ENCODE measurements around the gene DCTD.

Gene DCTD

DNA sequence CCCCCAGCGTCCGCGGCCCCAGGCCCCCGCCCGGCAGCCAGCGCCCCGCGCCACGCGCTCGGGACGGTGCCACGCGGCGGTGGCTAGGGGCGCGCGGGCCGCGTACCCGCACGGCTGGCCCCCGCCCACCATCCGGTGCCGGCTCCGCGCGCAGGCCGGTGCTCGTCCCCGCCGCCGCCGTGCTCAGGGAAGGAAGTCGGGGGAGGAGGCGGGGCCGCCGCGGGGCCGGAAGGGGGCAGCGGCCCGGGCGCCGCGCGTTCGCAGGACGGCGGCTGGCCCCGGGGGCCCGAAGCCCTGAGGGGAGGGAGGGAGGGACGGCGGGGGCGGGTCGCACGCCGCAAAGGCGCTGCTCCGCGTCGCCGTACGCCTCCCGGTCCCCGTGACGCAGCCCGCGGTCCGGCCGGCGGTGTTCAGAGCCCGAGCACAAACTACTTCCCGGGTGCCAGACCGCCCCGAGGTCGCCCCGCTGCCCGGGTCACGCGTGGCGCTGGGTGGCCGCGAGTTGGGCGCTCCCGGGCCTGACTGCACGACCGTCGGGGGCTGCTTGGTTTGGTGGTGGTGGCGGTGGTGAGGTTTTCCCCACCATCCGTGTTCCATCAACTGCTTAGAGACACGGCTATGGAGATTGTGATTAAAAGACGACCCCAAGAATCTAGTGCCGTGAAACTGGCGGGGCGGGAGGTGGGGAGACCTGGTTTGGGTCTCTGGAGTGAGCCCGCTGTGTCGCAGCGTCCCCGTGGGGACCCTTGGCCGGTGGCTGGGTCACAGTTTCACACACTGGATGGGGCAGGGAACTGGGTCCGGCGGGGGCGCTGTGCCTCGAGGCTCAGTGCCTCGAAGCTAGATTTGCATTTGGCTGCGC is at the start of gene DCTD:
Gene DCTD, minus strand, starts transcription at position 205 of the 862 bp plus-strand sequence. CDS start 1,818 bp downstream, outside the sequence.
- peak in 1 of 2 experiments; percentile 55 for DNase-seq

GRCh38 chr4:182960746-182961145 is 43.6 kb upstream of the DCTD start:
- DNase-seq: no peak

DNA sequence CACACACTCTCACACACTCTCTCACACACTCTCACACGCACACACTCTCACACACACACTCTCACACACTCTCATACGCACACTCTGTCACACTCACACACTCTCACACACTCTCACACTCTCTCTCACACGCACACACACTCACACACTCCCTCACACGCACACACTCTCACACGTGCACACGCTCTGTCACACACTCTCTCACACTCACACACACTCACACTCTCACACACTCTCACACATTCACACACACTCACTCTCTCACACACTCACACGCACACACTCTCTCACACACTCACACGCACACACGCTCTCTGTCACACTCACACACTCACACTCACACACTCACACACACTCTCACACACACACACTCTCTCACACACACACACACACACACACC is 43.0 kb upstream of the DCTD start:
- DNase-seq: no peak

DNA sequence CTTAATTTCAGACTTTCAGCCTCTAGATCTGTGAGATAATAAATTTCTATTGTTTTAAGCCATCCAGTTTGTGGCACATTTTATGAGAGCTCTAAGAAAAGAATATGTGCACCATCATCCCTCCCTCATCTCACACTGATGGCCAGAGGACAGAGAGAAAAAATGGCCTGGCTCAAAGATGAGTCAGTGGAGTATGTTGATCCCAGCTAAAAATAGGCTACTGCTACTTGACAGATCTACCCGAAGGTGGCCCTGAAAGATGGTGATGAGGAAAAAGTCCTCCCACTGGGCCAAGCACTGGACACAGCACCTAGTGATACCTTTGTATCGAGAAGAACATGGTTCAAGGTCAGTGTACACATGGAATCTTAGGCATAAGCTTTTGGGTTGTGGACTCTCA is 38.2 kb upstream of the DCTD start:
- DNase-seq: no peak

- no peak for DNase-seq
Measured at GRCh38 chr4:182944484-182945213, 27.5 kb upstream of the DCTD start.

- no peak for DNase-seq
Measured at GRCh38 chr4:182939680-182940079, 22.5 kb upstream of the DCTD start.

DNA sequence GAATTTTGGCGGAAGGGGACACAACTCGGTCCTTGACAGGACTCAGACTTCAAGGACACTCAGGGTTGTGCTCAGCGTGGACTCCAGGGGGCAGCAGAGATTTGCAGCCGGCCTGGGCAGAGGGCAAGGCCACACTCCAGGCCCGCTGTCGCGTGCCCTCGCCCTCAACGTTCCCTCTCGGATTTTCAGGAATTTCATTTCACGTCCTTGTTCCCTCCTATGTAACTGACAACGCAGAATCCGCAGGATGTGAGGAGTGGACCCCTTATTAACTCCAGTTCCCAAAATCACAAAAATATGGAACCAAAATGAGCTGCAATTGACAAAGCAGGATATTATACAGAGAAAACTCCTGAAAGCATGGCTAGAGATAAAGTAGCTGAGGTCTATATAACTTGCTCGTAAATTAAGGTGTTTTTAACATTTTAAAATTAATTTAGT is 21.0 kb upstream of the DCTD start:
- peak; percentile 3 to 50 for DNase-seq

DNA sequence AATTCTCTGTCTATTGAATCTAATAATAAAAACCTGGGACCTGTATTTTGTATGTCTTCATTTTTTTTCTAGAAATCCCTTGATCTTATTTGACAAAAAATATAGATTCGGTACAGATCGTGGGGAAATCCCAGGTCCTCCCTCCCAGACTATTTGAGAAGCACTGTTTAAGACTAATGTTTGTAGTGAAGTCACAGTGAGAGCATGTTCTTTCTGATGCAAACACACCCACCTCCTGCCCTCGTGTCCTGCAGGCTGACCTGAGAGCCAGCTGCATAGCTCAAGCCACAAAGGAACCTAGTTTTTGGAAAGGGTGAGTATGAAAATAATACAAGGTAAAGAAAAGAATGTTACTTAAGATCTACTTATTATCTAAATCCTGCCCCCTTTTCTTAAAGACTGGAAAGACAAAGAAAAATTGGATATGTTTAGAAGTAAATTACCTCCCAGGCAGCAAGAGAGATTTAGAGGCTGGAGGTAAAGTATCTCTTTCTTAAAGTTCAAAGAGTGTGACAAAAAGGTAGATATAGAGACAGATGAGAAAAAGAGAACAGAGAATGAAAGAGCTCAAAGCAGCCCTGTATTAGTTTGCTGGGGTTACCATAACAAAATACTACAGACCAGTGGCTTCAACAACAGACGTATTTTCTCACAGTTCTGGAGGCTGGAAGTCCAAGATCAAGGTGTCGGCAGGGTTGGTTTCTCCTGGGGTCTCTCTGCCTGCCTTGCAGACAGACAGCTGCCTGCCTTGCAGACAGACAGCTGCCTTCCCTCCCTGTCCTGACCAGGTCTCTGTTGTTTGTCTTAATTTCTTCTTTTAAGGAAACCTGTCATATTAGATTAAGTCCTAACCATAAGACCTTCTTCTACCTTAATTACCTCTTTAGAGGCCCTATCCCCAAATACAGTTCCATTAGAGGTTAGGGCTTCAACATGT is 20.4 kb upstream of the DCTD start:
- DNase-seq: no peak

DNA sequence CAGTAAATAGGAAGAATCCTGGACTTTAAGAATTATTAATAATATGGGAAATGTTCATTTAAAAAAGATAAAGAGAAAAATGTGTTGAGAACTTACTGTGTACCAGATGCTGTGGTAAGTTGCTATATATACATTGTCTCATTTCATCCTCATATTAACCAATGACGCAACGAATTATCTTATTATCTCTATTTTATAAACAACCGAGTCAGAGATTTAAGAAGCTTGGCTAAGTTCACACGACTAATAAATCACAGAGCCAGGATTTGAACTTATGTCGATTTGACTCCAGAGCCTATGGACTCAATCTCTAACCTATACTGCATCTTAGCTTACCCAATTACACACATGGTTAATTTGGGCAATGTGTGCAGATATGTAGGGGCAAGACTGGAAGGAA is 15.5 kb upstream of the DCTD start:
- no peak for DNase-seq

- no peak for DNase-seq
Measured at GRCh38 chr4:182931691-182932345, 14.6 kb upstream of the DCTD start.

GRCh38 chr4:182930889-182931288 is 13.7 kb upstream of the DCTD start:
- no peak for DNase-seq

DNA sequence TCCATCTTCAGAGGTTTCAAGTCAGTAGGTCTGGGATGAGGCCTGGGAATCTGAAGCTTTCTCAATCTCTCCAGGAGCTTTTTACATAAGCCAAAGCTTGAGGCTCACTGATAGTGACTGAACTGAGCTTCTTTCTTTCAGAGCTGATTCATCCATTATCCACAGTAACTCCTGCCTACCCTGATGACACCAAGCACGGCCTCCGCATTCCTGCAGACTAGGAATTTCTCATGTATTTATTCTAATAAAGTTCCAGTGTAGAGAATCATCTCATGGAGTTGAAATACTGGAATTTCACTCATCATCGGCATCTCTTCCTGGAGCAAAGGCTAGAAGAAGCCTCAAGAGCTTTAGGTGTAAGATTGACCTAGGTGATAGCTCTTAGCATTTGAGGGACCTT is 12.1 kb upstream of the DCTD start:
- no peak for DNase-seq

GRCh38 chr4:182928061-182928460 is 10.9 kb upstream of the DCTD start:
- no peak for DNase-seq

- DNase-seq: no peak
Measured at GRCh38 chr4:182927505-182927904, 10.3 kb upstream of the DCTD start.

DNA sequence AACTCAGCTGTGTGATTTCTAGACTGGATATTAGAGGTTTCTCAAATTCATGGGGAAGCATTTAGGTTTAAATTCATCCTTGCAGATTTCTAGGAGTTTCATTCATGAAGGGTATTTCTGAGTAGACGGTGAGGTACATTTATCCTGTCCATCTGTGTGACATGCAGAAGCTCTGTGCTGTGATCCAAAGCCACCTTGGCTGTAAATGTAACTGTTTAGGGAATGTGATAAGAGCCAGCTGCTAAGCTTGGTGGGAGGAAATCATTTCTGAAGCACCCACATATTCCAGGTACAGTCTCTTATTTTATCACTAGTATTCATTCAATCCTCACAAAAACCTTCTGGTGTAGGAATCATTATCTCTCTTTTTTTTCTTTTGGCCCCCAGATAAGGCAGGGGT is 8.7 kb upstream of the DCTD start:
- no peak for DNase-seq

DNA sequence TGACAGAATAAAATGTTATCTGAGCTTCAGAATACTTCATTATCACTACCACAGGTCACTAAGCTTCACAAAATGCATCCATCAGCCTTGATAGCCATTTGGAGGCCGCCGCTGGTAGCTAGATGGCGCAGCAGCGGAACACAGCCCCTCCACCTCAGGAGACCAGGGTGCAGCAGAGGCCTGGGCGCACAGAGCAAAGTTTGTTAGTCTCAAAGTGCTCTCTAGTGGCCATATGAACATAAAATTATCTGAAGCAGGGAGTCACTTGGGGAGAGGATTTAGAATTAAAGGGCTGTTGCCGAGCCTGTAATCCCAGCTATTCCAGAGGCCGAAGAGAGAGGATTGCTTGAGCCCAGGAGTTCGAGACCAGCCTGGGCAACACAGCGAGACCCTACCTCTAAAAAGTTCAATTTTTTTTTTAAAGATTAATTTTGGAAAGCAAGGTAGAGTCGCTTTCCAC is 8.1 kb upstream of the DCTD start:
- peak in 1 of 2 experiments; percentile 50 for DNase-seq

GRCh38 chr4:182924497-182924896 is 7.3 kb upstream of the DCTD start:
- DNase-seq: no peak

DNA sequence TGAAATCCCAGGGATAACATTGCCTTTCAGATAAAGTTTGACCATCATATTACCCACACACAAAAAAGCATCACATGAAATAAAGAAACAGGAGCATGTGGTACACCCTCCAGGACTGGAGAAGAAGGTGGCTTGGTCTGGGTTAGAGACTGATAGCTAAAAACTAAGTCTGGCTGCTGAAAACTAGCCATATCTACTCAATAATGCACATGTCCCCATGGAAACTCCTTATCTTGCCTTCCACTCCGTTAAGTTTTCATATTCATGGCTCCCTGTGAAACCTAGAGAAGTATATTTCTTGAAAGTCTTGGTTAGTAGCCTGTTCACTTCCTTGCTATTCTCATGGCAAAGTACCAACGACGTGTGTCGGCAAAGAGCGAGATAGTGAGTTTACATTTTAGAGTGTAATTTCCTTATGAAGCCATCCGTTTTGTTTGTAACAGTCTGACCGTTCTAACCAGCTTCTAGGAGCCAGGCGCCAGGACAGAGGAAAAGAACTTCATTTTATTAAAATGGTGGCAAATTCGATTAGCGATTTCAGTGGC is 6.7 kb upstream of the DCTD start:
- no peak for DNase-seq

DNA sequence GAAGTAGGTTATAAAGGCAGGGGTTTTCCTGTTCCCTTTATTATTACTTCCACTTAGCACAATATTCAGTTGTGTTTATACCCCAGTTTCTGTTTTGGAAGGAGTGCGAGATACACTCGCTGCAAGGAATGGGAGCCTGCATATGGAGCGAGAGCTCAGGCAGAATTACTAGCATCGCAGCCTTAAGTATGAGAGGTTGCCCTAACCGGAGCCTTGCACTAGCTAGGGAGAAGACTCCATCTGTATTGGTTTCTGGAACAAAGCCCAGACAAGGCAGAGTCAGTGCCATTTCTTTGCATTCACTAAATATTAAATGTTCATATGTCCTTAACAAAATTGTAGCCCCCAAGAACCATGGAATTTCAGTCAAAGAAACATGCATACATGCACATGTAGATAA is 6.2 kb upstream of the DCTD start:
- DNase-seq: no peak

- DNase-seq: no peak
Measured at GRCh38 chr4:182922501-182923284, 5.5 kb upstream of the DCTD start.

GRCh38 chr4:182921608-182922007 is 4.4 kb upstream of the DCTD start:
- DNase-seq: no peak

Measured in NCI-H446 (cell line).